OCI-M2 (cell line): ENCODE data around the gene ZNF580.

Experiments
- DNase-seq: peaks from one replicate; lab custom pipeline; 2025; ENCODE audit not compliant: unreplicated experiment; lab: John Stamatoyannopoulos, UW

Gene ZNF580

DNA sequence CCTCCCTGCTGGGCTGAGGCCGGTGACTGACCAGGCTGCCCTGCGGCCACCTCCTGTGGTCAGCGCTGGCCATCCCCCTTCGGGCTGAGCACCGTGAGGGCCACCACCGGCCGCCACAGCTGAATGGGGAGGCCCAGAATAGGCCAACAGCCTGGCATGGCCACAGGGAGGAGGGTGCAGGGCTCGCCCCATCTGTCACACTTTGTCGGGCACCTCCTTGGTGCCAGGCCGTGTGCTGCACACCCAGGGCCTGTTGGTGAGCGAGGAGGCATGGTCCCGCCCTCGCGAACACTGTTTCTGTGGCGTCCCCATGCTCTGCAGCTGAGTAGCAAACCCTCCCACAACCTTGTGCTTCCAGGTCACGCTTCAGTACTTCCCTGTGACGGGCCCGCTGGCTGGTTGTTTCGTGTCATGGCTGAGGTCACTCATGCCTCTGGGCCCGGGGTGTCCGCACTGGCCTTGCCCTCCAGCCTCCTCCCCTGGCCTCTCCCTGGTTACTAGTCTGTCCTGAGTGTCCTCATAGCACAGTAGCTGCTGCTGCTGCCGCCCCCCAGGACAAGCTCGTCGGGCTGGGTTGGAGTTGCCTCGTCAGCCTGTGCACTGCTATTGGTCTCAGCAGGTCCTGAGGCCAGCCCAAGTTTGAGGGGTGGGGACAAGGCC lies 49.4 kb downstream of the ZNF580 start:
- DNase-seq: no peak

DNA sequence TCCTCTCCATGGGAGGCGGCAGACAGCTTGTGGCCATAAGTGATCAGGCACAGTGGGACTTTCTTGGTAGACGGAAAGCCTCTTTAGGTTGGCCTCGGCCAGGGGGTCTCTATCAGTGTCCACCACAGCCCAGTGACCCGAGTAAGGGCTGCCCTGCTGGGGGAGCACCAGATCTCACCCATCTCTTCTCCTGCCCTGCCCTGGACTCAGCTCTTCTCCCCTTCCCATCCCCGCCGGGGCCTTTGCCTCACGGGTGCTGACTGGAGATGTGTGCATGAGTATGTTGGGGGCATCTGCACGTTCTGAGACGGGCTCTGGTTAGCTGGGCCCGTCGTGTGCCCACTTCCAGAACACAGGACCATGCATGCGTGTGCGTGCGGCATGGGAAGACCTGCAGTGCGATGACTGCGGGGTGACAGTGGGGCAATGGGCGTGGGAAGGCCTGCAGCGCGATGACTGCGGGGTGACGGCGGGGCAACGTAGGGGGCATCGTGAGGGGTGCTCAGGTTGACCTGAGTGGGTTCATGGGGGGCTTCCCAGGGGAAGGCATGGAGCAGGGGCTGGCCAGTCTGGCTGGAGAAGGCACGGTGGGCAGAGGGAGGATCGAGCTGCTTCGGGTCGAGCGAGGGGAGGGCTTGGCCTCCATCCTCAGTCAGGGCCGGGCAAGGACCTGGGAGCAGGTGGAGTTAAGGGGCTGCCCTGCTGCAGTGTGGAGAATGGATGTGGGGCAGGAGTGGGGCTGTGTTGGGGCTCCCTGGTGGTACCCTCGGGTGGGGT lies 50.2 kb downstream of the ZNF580 start:
- no peak for DNase-seq

- DNase-seq: no peak
Observed at GRCh38 chr19:55691561-55692481, 51.0 kb downstream of the ZNF580 start.

DNA sequence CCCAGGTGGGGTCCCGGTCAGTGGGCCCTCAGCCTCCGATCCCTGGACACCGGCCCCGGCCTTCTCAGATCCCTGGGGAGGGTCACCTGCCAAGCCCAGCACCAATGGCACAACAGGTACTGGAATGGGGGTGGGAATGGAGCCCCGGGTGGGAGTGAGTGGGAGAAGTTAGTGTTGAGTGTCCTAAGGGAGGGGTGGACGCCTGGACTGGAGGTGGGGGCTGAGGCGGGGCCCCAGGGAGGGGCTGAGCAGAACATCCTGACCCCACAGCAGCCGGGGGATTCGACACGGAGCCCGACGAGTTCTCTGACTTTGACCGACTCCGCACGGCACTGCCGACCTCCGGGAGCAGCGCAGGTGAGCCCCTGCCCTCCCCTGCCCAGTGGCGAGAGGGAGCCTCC lies 51.9 kb downstream of the ZNF580 start:
- no peak for DNase-seq
